Fibroblast of lung (primary cell): ENCODE data around the gene GRK1.

Source experiments
- CTCF ChIP-seq, 2 donors: IDR thresholded peaks in 1 of 2; conservative IDR thresholded peaks in 1 of 2; 1 replicate in 1 of 2; 2 replicates in 1 of 2; pipeline ENCODE4 v1.5.1; 2011 to 2012; ENCODE audit warnings: low read length in 2 of 2, control low read depth in 1 of 2, inconsistent platforms in 1 of 2, low read depth in 1 of 2, mild to moderate bottlenecking in 1 of 2
- EZH2 ChIP-seq: IDR thresholded peaks from 2 replicates; pipeline ENCODE4 v1.5.1; 2012; ENCODE audit warnings: low read length, control low read depth, mild to moderate bottlenecking; ENCODE audit errors: missing control alignments

- no peak for TF ChIP-seq CTCF (conservative IDR thresholded peaks at IDR 0.05 in 1 of 2, IDR thresholded peaks at IDR 0.05 in 1 of 2; ENCODE audit: low read depth in 1 of 2, low read length in 2 of 2)
- no peak for TF ChIP-seq EZH2
These were observed 46.0 kb upstream of the GRK1 start for GRCh38 chr13:113621046-113621445.
